ENCODE data around the gene ATP6V1B1.

The ATP6V1B1 gene

DNA sequence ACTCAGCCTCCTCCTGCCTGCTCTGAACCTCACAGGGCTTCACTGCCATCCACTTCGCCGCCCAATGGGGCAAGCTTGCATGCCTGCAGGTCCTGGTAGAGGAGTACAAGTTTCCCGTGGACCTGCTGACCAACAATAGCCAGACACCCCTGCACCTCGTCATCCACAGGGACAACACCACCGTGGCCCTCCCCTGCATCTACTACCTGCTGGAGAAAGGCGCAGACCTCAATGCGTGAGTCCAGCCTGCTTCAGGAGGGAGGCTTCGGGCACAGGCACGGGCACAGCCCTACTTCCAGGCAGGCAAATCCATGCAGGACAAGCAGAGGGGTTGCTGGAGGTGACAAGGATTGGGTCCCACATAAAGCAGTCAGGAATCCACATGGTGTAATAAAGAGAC, 43.9 kb downstream of the ATP6V1B1 start:
- H3K4me3 ChIP-seq (replicated peaks; ENCODE audit: low read depth, low read length), result no peak overlapping the region
- TF ChIP-seq, protein P1, sequence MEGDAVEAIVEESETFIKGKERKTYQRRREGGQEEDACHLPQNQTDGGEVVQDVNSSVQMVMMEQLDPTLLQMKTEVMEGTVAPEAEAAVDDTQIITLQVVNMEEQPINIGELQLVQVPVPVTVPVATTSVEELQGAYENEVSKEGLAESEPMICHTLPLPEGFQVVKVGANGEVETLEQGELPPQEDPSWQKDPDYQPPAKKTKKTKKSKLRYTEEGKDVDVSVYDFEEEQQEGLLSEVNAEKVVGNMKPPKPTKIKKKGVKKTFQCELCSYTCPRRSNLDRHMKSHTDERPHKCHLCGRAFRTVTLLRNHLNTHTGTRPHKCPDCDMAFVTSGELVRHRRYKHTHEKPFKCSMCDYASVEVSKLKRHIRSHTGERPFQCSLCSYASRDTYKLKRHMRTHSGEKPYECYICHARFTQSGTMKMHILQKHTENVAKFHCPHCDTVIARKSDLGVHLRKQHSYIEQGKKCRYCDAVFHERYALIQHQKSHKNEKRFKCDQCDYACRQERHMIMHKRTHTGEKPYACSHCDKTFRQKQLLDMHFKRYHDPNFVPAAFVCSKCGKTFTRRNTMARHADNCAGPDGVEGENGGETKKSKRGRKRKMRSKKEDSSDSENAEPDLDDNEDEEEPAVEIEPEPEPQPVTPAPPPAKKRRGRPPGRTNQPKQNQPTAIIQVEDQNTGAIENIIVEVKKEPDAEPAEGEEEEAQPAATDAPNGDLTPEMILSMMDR (IDR thresholded peaks at IDR 0.05; ENCODE audit: low read length, missing control alignments), result no peak
- no peak for DNase-seq (ENCODE audit: low read depth)

- no peak overlapping the region for H3K4me3 ChIP-seq (replicated peaks; ENCODE audit: low read depth, low read length)
- no peak for DNase-seq (ENCODE audit: low read depth)
- TF ChIP-seq, protein P1 (IDR thresholded peaks at IDR 0.05; ENCODE audit: low read length, missing control alignments), result no peak
Measured at GRCh38 chr2:70981421-70981820, 45.7 kb downstream of the ATP6V1B1 start.

GRCh38 chr2:70981866-70982810, 46.4 kb downstream of the ATP6V1B1 start:
- H3K4me3 ChIP-seq (replicated peaks; ENCODE audit: low read depth, low read length), result no peak overlapping the region
- TF ChIP-seq, protein P1 (IDR thresholded peaks at IDR 0.05; ENCODE audit: low read length, missing control alignments), result no peak
- DNase-seq (ENCODE audit: low read depth), result no peak

- TF ChIP-seq, protein P1 (IDR thresholded peaks at IDR 0.05; ENCODE audit: low read length, missing control alignments), result no peak
- H3K4me3 ChIP-seq (replicated peaks; ENCODE audit: low read depth, low read length), result no peak overlapping the region
- DNase-seq (ENCODE audit: low read depth), result no peak
Measured at GRCh38 chr2:70982971-70983370, 47.3 kb downstream of the ATP6V1B1 start.

- H3K4me3 ChIP-seq (replicated peaks; ENCODE audit: low read depth, low read length), result no peak overlapping the region
- TF ChIP-seq, protein P1 (IDR thresholded peaks at IDR 0.05; ENCODE audit: low read length, missing control alignments), result no peak
- DNase-seq (ENCODE audit: low read depth), result no peak
Measured at GRCh38 chr2:70983506-70984227, 48.0 kb downstream of the ATP6V1B1 start.

DNA sequence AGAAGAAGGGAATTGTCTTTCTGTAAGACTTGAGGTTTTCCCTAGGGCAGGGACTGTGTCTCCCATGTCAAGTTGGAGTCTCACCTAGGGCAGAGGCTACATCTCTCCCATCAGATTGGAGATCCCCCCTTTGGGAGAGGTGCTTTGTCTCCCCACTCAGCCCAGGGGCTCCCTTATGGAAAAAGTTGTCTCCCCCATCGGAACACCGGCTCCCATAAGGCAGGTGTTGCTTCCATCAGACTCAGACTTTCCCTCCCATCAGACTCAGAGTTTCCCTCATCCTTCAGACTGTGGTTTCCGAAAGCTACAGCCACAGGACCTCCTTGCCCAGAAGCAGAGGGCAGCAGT, 48.5 kb downstream of the ATP6V1B1 start:
- H3K4me3 ChIP-seq (replicated peaks; ENCODE audit: low read depth, low read length), result no peak overlapping the region
- TF ChIP-seq, protein P1 (IDR thresholded peaks at IDR 0.05; ENCODE audit: low read length, missing control alignments), result no peak
- no peak for DNase-seq (ENCODE audit: low read depth)
